HG03103 (cell line): ENCODE measurements around the gene TRMT13.

Experiments used
- ATAC-seq: cut with Tn5 transposase; IDR thresholded peaks from one replicate; pipeline ENCODE4 v1.9.1; 2021; ENCODE audit warnings: low read depth; ENCODE audit not compliant: unreplicated experiment

Gene TRMT13, protein sequence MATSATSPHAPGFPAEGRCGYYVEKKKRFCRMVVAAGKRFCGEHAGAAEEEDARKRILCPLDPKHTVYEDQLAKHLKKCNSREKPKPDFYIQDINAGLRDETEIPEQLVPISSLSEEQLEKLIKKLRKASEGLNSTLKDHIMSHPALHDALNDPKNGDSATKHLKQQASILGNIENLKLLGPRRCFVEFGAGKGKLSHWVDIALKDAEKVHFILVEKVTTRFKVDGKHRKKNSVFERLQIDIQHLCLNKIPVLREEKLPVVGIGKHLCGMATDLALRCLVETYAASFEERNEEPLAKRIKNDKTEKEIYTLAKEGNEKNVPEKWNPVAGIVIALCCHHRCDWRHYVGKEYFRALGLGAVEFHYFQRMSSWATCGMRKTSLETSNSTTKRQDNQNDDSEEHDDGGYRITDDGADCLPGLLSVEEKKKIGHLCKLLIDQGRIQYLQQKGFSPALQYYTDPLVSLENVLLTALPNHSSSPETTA

GRCh38 chr1:100132566-100133477 is at the start of gene TRMT13, which contains the start of gene SASS6:
TRMT13 (plus strand) TSS chr1:100133163; CDS start chr1:100133169, 6 bp downstream.
SASS6 (minus strand) TSS chr1:100132930; CDS start chr1:100132814, 116 bp downstream.
- peak; percentile 81 for ATAC-seq

- ATAC-seq: no peak
These were observed 45.6 kb upstream of the TRMT13 start for GRCh38 chr1:100087396-100087795.

DNA sequence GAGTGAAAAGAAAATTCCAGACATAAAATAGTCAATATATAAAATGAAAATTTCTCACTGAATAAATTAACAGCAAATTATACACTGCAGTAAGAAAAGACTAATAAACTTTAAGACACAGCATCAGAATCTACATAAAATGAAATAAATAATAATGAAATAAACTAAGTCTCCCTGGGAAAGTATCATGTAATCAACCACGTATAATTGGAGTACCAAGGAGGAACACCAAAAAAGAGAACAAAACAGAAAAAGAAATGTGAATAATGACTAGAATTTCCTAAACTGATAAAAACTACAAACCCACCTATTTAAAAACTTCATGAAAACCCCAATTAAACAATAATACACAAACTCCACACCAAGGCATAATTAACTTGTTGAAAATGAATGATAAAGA is 43.9 kb upstream of the TRMT13 start:
- no peak for ATAC-seq

- ATAC-seq: no peak
These were observed 42.5 kb upstream of the TRMT13 start for GRCh38 chr1:100090471-100090870.

- no peak for ATAC-seq
These were observed 32.8 kb upstream of the TRMT13 start for GRCh38 chr1:100100202-100100601.

DNA sequence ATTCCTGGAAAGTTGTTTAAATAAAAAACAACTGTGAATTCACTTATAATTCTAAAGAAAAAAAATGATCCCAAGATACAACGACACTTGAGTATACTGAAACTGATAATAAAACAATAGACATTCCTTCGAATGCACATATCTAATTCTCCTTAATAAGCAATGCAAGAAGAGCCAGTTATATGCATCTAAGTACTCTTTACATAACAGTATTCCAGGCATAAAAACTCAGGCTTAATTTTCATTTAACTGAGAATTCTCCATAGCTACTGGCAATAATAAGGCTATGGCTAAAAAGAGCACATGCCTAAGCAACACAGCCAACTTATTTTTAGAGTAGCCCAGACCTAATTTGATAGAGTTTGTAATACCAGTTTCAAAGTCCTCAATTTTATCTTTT is 31.4 kb upstream of the TRMT13 start:
- no peak for ATAC-seq

DNA sequence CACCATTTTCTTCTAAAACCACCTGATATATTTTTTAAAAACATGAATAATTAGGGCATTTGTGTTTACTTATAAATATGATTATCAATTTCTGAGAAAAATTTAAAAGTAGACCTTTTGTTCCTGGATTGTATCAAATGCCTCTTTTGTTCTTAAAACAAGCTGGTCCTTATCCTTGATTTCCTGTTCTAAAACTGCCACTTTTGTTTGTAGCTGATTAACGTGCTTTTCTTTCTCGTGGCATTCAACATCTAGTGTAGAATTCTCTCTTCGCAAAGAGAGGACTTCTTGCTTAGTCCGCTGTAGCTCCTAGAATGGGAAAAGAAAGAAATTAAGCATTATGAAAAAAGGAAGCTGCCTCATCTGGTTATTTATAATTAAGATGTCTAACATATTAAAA is 25.3 kb upstream of the TRMT13 start:
- ATAC-seq: no peak

DNA sequence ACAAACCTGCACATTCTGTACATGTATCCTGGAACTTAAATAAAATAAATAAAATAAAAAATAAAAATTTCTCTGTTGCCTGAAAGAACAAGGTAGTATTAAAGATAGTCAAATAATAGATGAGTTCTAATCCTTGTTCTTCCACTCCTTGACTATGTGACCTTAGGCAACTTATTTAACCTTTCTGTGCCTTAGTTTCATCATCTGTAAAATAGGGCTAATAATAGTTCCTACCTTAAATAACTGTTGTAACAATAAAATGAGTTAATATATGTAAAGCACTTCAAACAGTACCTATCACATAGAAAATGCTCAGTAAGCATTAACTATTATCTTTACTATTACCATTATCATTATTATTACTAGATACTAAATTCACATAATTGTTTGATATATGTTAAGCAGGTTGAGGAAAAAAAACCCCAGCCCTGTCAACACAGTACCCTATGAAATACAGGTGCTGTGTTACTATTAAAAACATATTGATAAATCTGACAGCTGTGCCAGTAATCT is 23.4 kb upstream of the TRMT13 start:
- no peak for ATAC-seq

- ATAC-seq: no peak
These were observed 17.4 kb upstream of the TRMT13 start for GRCh38 chr1:100115524-100115923.

- ATAC-seq: no peak
These were observed 10.8 kb upstream of the TRMT13 start for GRCh38 chr1:100122177-100122576.

- no peak for ATAC-seq
These were observed 5.7 kb upstream of the TRMT13 start for GRCh38 chr1:100127226-100127625.

DNA sequence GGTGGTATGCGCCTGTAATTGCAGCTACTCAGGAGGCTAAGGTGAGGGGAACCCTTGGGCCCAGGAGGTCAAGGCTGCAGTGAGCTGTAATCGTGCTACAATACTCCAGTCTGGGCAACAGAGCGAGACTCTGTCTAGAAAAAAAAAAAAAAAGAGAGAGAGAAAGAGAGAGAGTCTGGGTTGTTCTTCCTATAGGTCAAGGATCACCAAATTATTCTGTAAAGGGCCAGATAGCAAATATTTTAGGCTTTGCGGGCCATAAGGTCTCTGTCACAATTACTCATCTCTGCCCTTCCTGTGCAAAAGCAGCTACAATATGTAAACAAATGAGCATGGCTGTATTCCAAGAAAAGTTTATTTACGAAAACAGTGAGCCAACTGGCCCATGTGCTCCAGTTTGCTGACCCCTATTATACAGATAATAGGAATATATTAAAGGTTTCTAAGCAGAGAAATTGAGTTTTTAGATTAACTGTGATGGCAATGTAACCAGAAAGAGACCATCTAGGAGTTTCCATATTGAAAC is 2.3 kb upstream of the TRMT13 start:
- ATAC-seq: no peak

DNA sequence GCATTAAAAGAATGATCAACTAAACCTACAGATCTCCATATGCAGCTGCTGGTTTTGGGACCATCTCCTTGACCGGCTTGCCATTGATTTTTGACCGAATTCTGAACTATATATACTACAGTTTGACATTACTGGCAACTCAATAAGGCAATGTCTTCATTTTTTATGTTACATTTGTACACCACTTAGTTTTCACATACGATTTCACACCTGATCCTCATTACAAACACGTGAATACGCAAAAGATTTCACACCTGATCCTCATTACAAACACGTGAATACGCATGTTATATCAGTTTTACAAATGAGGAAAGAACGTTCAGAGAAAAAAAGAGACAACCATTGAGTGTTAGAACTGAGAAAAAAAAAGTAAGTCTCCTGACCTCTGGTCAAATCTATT is 1.3 kb upstream of the TRMT13 start:
- ATAC-seq: no peak

DNA sequence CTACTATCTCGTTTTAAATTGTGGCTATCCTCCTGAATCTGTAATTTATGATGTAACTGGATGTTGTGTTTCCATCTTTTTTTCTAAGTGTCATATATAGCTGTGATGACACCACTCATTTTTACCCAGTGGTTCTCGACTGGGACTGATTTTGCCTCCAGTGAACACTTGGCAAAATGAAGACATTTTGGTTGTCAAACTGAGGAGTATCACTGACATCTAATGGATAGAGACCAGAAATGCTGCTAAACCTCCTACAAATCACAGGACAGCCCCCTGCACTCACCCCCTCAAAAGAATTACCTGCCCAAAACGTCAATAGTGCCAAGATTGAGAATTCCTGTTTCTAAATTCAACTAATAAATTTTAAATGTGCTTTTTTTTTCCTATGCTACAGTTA is 1.9 kb downstream of the TRMT13 start:
- no peak for ATAC-seq

- ATAC-seq: no peak
These were observed 4.6 kb downstream of the TRMT13 start for GRCh38 chr1:100137602-100138001.

DNA sequence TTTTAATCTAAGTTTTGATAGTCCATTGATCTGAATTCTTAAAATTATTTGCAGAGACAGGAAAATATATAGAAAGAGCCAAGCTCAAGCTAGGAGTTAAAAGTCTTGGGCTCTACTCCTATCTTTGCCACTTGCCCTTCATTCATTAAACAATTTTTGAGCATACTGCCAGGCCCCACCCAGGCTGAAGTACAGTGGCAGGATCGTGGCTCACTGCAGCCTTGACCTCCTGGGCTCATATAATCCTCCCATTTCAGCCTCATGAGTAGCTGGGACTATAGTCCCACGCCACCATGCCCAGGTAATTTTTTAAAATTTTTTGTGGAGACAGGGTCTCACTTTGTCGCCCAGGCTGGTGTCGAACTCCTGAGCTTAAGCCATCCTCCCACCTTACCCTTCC is 8.2 kb downstream of the TRMT13 start:
- no peak for ATAC-seq

DNA sequence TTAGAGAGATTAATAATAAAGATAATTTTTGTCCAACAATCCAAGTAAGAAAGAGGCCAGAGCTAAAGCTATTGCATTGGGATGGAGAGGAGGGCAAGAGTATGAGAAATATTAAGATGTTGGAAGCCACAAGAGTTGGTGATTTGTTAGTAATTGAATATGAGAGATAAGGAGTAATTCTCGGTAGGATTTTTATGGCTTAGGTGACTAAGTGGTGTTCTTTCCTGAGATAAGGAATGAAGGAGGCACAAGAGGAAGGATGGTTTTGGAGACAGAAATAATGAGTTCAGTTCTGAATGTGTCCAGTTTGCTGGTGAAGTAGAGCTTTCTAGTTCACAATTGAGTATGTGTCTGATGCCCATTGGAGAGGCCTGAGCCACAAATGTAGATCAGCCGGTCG is 9.4 kb downstream of the TRMT13 start:
- no peak for ATAC-seq

GRCh38 chr1:100145116-100145515 is 12.2 kb downstream of the TRMT13 start:
- ATAC-seq: no peak

DNA sequence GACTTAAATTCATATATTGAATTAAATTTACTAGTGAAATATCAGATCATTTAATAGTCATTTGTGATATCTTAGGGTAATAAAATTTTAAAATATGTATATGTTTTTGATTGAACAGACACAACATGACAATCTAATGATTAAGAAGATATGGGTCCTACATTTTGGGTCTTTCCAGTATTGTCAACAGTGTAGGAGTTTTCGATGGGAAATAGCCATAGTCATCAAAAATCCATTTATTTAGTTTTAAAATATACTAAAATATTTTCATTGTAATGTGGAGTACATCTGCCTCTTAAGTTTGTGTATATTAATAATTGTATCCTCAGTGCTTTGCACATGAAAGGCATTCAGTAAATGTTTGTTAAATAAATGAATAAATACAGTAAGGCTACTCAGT is 14.0 kb downstream of the TRMT13 start:
- no peak for ATAC-seq

DNA sequence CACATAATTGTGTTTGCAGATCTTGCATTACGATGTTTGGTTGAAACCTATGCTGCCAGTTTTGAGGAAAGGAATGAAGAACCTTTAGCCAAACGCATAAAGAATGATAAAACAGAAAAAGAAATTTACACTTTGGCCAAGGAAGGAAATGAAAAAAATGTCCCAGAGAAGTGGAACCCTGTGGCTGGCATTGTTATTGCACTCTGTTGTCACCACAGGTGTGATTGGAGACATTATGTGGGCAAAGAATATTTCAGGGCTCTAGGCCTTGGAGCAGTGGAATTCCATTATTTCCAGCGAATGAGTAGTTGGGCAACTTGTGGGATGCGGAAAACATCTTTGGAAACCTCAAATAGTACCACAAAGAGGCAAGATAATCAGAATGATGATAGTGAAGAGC is 14.9 kb downstream of the TRMT13 start:
- no peak for ATAC-seq

DNA sequence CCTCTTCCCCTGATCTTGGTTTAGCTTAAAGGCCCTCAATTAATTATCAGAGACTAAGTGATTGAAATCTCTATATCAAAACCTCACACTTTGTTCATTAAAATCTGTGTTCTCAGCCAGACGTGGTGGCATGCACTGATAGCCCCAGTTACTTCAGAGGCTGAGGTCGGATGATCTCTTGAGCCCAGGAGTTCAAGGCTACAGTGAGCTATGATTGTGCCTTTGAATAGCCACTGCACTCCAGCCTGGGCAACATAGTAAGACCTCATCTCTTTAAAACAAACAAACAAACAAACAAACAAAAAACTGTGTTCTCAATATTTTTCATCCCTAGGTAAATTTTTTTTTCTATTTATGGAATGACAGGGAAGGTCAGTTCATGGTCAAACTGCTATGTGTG is 18.7 kb downstream of the TRMT13 start:
- ATAC-seq: no peak
